Stimulated activated CD4-positive, alpha-beta T cell treated with anti-CD3 and anti-CD28 coated beads, Interleukin-1b, Interleukin-23, amount 100 ng/mL, for 24 hours (primary cell): ENCODE data around the gene MAN1A2.
"Not testable (repeated sequence)": the region's sequence is repeated elsewhere in the genome, so short reads cannot be mapped to it uniquely, and the experiment has no call there.

Source experiments
- DNase-seq, 4 experiments: peaks; one replicate each; pipeline ENCODE4 v3.0.0-alpha.2; 2020; ENCODE audit warnings: low read depth in 4 of 4, low spot score in 1 of 4

Gene MAN1A2

GRCh38 chr1:117367046-117368025, at the start of gene MAN1A2:
MAN1A2 (plus strand) TSS chr1:117367449; CDS start chr1:117368184, 735 bp downstream.
- peak in 3 of 4 experiments; percentile 38 to 76 (median 60) for DNase-seq

GRCh38 chr1:117318011-117318410, 49.2 kb upstream of the MAN1A2 start:
- DNase-seq, result no peak

- no peak for DNase-seq
These were observed 48.8 kb upstream of the MAN1A2 start for GRCh38 chr1:117318426-117318825.

GRCh38 chr1:117320515-117320914, 46.7 kb upstream of the MAN1A2 start:
- DNase-seq, result no peak

GRCh38 chr1:117321680-117322609, 45.3 kb upstream of the MAN1A2 start:
- no peak for DNase-seq

GRCh38 chr1:117324357-117324756, 42.9 kb upstream of the MAN1A2 start:
- no peak for DNase-seq

GRCh38 chr1:117326035-117326434, 41.2 kb upstream of the MAN1A2 start:
- DNase-seq, result not testable (repeated sequence)

GRCh38 chr1:117327011-117327410, 40.2 kb upstream of the MAN1A2 start:
- DNase-seq, result no peak

GRCh38 chr1:117335376-117336086, 31.7 kb upstream of the MAN1A2 start:
- no peak for DNase-seq

GRCh38 chr1:117336088-117336817, 31.0 kb upstream of the MAN1A2 start:
- DNase-seq, result no peak

GRCh38 chr1:117339866-117340700, 27.2 kb upstream of the MAN1A2 start:
- DNase-seq, result no peak

- no peak for DNase-seq
These were observed 26.1 kb upstream of the MAN1A2 start for GRCh38 chr1:117341123-117341522.

GRCh38 chr1:117342397-117342796, 24.9 kb upstream of the MAN1A2 start:
- DNase-seq, result no peak

- no peak for DNase-seq
These were observed 20.9 kb upstream of the MAN1A2 start for GRCh38 chr1:117346206-117346928.

GRCh38 chr1:117347907-117348306, 19.3 kb upstream of the MAN1A2 start:
- no peak for DNase-seq

GRCh38 chr1:117352695-117353094, 14.6 kb upstream of the MAN1A2 start:
- not testable (repeated sequence) for DNase-seq

- DNase-seq, result not testable (repeated sequence)
These were observed 9.2 kb upstream of the MAN1A2 start for GRCh38 chr1:117357833-117358603.

GRCh38 chr1:117358604-117358887, 8.7 kb upstream of the MAN1A2 start:
- not testable (repeated sequence) for DNase-seq
